ENCODE measurements around the gene GLP1R. TPM values are rescaled to one million over a fixed set of nuclear protein-coding genes. Genes with fewer than 3 reads are reported as not detected.

GLP1R gene
- total RNA-seq, 4 donors from 2014 or later = 0.54 TPM; not detected in 3

DNA sequence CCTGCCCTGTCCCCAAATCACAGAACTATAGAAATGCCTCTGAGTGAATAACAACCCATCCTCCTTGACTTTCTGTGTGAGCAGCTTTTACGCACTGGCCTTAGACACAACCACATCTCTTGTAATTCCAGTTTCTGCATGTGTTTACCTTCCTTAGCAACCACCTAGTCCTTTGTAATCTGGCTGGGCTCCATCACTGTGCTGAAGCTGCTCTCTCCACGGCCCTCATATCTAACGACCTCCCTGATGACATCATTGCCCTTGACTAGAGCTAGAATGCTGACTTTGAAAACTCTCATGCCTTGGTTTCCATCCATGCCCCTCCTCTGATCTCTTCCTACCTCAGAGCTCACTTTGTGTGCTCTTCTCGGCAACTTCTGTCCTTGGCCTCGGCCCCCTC is 30.5 kb upstream of the GLP1R start:
- Histone ChIP-seq H3K27ac (no peak overlapping the region), H3K27me3 (peaks cover 3% of the 10 kb centered on the region), H3K4me3 (no peak overlapping the region), H3K9me3 (no peaks in the 10 kb centered on the region), H3K36me3 (no peaks in the 10 kb centered on the region), H3K4me1 (no peaks in the 10 kb centered on the region)
- TF ChIP-seq EP300 (IDR thresholded peaks at IDR 0.05) (no peak), CTCF (IDR thresholded peaks at IDR 0.05) (no peak), POLR2A (IDR thresholded peaks at IDR 0.05) (no peak), POLR2AphosphoS5 (IDR thresholded peaks at IDR 0.05) (no peak)
- WGBS, 2 donors (ENCODE audit: low coverage in 1 of 2) = 35 to 42% methylated on average over 4 to 5 of the region's 5 CpGs
- no peak for ATAC-seq

GRCh38 chr6:39020136-39020535 is 28.4 kb upstream of the GLP1R start:
- no peak overlapping the region for H3K4me3 ChIP-seq
- H3K4me1 ChIP-seq = no peaks in the 10 kb centered on the region
- ATAC-seq = no peak
- H3K27ac ChIP-seq = no peak overlapping the region
- no peaks in the 10 kb centered on the region for H3K9me3 ChIP-seq
- TF ChIP-seq CTCF (IDR thresholded peaks at IDR 0.05) = no peak
- no peak for TF ChIP-seq POLR2A (IDR thresholded peaks at IDR 0.05)
- TF ChIP-seq EP300 (IDR thresholded peaks at IDR 0.05) = no peak
- TF ChIP-seq POLR2AphosphoS5 (IDR thresholded peaks at IDR 0.05) = no peak
- no peaks in the 10 kb centered on the region for H3K36me3 ChIP-seq
- 75 to 82% methylated on average over 2 of the region's 2 CpGs for WGBS, 2 donors (ENCODE audit: low coverage in 1 of 2)
- H3K27me3 ChIP-seq = peaks cover 5% of the 10 kb centered on the region

DNA sequence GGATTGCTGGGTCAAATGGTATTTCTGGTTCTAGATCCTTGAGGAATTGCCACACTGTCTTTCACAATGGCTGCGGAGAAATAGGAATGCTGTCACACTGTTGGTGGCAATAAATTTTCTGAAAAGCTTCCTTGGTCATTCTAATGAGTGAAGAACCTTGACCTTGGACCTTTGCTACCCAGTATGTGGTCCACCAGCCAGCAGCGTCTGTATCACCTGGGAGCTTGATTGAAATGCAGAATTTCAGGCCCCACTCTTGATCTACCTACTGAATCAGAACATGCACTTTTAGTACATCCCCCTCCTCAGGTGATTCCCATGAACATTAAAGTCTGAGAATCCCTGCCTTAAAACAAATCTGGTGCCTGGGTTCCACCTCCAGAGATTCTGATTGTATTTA is 27.5 kb upstream of the GLP1R start:
- H3K4me3 ChIP-seq = no peak overlapping the region
- no peak for ATAC-seq
- WGBS, 2 donors (ENCODE audit: low coverage in 1 of 2) = 67 to 81% methylated on average over 1 to 2 of the region's 2 CpGs
- no peaks in the 10 kb centered on the region for H3K9me3 ChIP-seq
- no peak overlapping the region for H3K27ac ChIP-seq
- H3K36me3 ChIP-seq = no peaks in the 10 kb centered on the region
- TF ChIP-seq POLR2A (IDR thresholded peaks at IDR 0.05) = no peak
- no peak for TF ChIP-seq POLR2AphosphoS5 (IDR thresholded peaks at IDR 0.05)
- TF ChIP-seq EP300 (IDR thresholded peaks at IDR 0.05) = no peak
- TF ChIP-seq CTCF (IDR thresholded peaks at IDR 0.05) = no peak
- no peaks in the 10 kb centered on the region for H3K4me1 ChIP-seq
- H3K27me3 ChIP-seq = peaks cover 6% of the 10 kb centered on the region

GRCh38 chr6:39021779-39022178 is 26.8 kb upstream of the GLP1R start:
- Histone ChIP-seq H3K36me3 (no peaks in the 10 kb centered on the region), H3K4me3 (no peak overlapping the region), H3K27me3 (peaks cover 8% of the 10 kb centered on the region), H3K4me1 (no peaks in the 10 kb centered on the region), H3K9me3 (no peaks in the 10 kb centered on the region), H3K27ac (no peak overlapping the region)
- no peak for ATAC-seq
- WGBS, 2 donors (ENCODE audit: low coverage in 1 of 2) = 60 to 85% methylated on average over 1 of the region's 1 CpG
- no peak for TF ChIP-seq POLR2AphosphoS5 (IDR thresholded peaks at IDR 0.05)
- no peak for TF ChIP-seq EP300 (IDR thresholded peaks at IDR 0.05)
- TF ChIP-seq POLR2A (IDR thresholded peaks at IDR 0.05) = no peak
- no peak for TF ChIP-seq CTCF (IDR thresholded peaks at IDR 0.05)

DNA sequence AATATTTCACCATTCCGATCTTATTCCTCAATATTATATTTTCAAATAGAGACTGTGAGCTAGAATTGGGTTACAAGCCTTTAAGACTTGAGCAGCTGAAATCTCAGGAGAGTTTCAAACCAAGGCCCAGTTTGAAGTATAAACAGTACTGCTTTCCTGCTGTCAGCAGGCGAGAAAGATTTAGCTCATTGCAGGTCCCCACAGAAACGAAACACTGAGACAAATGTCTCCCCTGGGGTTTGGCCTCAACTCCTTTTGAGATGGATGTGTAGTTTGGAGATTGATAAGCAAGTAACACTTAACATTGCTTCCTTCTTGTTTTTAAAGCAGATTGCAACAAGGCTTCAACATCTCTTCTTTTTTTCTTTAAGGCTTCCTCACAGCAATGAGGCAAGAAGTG is 22.4 kb upstream of the GLP1R start:
- no peaks in the 10 kb centered on the region for H3K9me3 ChIP-seq
- no peak for ATAC-seq
- H3K36me3 ChIP-seq = no peaks in the 10 kb centered on the region
- H3K4me1 ChIP-seq = no peaks in the 10 kb centered on the region
- peaks cover 16% of the 10 kb centered on the region for H3K27me3 ChIP-seq
- no peak for TF ChIP-seq POLR2A (IDR thresholded peaks at IDR 0.05)
- no peak for TF ChIP-seq CTCF (IDR thresholded peaks at IDR 0.05)
- no peak for TF ChIP-seq POLR2AphosphoS5 (IDR thresholded peaks at IDR 0.05)
- TF ChIP-seq EP300 (IDR thresholded peaks at IDR 0.05) = no peak
- no peak overlapping the region for H3K27ac ChIP-seq
- H3K4me3 ChIP-seq = no peak overlapping the region
- 36 to 39% methylated on average over 3 of the region's 3 CpGs for WGBS, 2 donors (ENCODE audit: low coverage in 1 of 2)
